Measurements from ENCODE around the gene SH2D5.

Gene SH2D5

GRCh38 chr1:20708891-20709290 lies 23.6 kb downstream of the SH2D5 start:
- Histone ChIP-seq H3K4me3 (replicated peaks; ENCODE audit: insufficient read depth, low read length) (no peak overlapping the region), H3K27ac (replicated peaks) (no peak overlapping the region), H3K27me3 (ENCODE audit: insufficient read depth, poor library complexity, severe bottlenecking) (no peaks in the 10 kb centered on the region)
- no peak for TF ChIP-seq SPI1 (IDR thresholded peaks at IDR 0.05; ENCODE audit: borderline replicate concordance, low read depth)
- no peak for TF ChIP-seq POLR2AphosphoS5 (IDR thresholded peaks at IDR 0.05; ENCODE audit: low read depth)
- TF ChIP-seq REST (IDR thresholded peaks at IDR 0.05; ENCODE audit: insufficient replicate concordance, low read depth), result no peak
- no peak for TF ChIP-seq GABPA (IDR thresholded peaks at IDR 0.05; ENCODE audit: low read depth)
- TF ChIP-seq, protein P1, sequence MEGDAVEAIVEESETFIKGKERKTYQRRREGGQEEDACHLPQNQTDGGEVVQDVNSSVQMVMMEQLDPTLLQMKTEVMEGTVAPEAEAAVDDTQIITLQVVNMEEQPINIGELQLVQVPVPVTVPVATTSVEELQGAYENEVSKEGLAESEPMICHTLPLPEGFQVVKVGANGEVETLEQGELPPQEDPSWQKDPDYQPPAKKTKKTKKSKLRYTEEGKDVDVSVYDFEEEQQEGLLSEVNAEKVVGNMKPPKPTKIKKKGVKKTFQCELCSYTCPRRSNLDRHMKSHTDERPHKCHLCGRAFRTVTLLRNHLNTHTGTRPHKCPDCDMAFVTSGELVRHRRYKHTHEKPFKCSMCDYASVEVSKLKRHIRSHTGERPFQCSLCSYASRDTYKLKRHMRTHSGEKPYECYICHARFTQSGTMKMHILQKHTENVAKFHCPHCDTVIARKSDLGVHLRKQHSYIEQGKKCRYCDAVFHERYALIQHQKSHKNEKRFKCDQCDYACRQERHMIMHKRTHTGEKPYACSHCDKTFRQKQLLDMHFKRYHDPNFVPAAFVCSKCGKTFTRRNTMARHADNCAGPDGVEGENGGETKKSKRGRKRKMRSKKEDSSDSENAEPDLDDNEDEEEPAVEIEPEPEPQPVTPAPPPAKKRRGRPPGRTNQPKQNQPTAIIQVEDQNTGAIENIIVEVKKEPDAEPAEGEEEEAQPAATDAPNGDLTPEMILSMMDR (IDR thresholded peaks at IDR 0.05; ENCODE audit: insufficient read depth, low read length), result no peak
- DNase-seq (ENCODE audit: low read depth in 1 of 2, low spot score in 1 of 2), result no peak

DNA sequence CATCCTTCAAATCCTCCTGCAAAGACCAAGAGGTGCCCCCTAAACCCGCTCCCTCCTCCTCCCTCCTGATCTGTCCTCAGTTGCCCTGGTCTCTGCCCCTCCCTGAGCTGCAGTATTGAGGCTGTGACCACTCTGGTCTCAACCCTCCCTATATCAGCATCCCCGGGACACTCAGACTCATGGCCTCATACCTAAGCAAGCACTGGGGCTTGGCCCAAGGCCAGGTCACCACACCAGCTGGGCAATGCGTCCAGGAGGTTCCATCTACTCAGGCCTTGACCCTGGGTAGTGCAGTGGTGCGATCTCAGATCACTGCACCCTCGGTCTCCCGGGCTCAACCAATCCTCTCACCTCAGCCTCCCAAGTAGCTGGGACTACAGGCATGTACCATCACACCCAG lies 24.4 kb downstream of the SH2D5 start:
- no peak overlapping the region for H3K27ac ChIP-seq (replicated peaks)
- no peak overlapping the region for H3K4me3 ChIP-seq (replicated peaks; ENCODE audit: insufficient read depth, low read length)
- no peak for DNase-seq (ENCODE audit: low read depth in 1 of 2, low spot score in 1 of 2)
- H3K27me3 ChIP-seq (ENCODE audit: insufficient read depth, poor library complexity, severe bottlenecking), result no peaks in the 10 kb centered on the region
- TF ChIP-seq SPI1 (IDR thresholded peaks at IDR 0.05; ENCODE audit: borderline replicate concordance, low read depth) (no peak), POLR2AphosphoS5 (IDR thresholded peaks at IDR 0.05; ENCODE audit: low read depth) (no peak)

GRCh38 chr1:20706841-20707240 lies 25.7 kb downstream of the SH2D5 start:
- H3K27ac ChIP-seq (replicated peaks), result no peak overlapping the region
- no peak for DNase-seq (ENCODE audit: low read depth in 1 of 2, low spot score in 1 of 2)
- no peaks in the 10 kb centered on the region for H3K27me3 ChIP-seq (ENCODE audit: insufficient read depth, poor library complexity, severe bottlenecking)
- no peak overlapping the region for H3K4me3 ChIP-seq (replicated peaks; ENCODE audit: insufficient read depth, low read length)
- TF ChIP-seq POLR2AphosphoS5 (IDR thresholded peaks at IDR 0.05; ENCODE audit: low read depth), result no peak
- TF ChIP-seq, protein P1 (IDR thresholded peaks at IDR 0.05; ENCODE audit: insufficient read depth, low read length), result no peak
- TF ChIP-seq GABPA (IDR thresholded peaks at IDR 0.05; ENCODE audit: low read depth), result no peak
- TF ChIP-seq REST (IDR thresholded peaks at IDR 0.05; ENCODE audit: insufficient replicate concordance, low read depth), result no peak
- TF ChIP-seq SPI1 (IDR thresholded peaks at IDR 0.05; ENCODE audit: borderline replicate concordance, low read depth), result no peak

- DNase-seq (ENCODE audit: low read depth in 1 of 2, low spot score in 1 of 2), result no peak
- H3K27ac ChIP-seq (replicated peaks), result no peak overlapping the region
- no peak for TF ChIP-seq SPI1 (IDR thresholded peaks at IDR 0.05; ENCODE audit: borderline replicate concordance, low read depth)
- TF ChIP-seq, protein P1 (IDR thresholded peaks at IDR 0.05; ENCODE audit: insufficient read depth, low read length), result no peak
- TF ChIP-seq GABPA (IDR thresholded peaks at IDR 0.05; ENCODE audit: low read depth), result no peak
- no peak for TF ChIP-seq REST (IDR thresholded peaks at IDR 0.05; ENCODE audit: insufficient replicate concordance, low read depth)
- TF ChIP-seq POLR2AphosphoS5 (IDR thresholded peaks at IDR 0.05; ENCODE audit: low read depth), result no peak
- H3K4me3 ChIP-seq (replicated peaks; ENCODE audit: insufficient read depth, low read length), result no peak overlapping the region
- H3K27me3 ChIP-seq (ENCODE audit: insufficient read depth, poor library complexity, severe bottlenecking), result no peaks in the 10 kb centered on the region
These were observed 27.2 kb downstream of the SH2D5 start for GRCh38 chr1:20705203-20705755.
